ENCODE data around the gene ZNF148.
"Not testable (repeated sequence)": the region's sequence is repeated elsewhere in the genome, so short reads cannot be mapped to it uniquely, and the experiment has no call there.

ZNF148 gene

DNA sequence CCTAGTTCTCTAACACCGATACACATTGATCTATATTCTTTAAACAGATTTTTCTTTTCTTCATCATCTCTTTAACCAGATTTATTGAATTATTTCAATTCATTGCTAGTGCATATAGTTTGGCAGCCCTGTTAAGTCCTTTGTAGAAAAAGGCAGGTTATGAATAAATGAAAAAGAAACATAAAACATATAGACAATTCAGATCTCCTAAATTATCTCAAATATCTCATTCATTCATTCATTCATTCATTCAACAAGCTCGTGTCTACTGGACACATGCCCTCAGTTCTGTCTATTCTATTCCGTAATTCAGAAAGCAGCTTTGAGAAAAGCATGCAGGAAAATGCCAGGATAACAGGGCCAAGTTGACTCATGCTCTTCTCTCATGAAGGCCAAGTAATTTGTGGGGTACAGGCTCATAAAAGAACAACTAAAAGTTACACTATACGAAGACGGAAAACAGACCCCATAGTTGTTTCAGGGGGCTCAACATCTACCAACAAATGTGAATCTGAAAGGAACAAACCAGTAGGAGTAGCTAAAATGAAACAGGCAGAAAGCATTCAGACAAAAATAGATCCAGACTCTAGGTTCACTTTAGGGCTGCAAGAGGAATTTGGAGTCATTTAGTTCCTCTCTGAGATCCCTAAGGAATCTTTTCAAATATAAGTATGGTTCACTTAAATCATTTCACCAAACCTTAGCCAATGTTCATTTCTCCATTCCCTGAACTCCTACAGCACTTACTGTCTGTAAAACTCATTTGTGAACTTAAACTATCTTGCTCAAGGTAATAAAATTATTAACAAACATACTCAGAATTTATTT is 7.5 kb downstream of the ZNF148 start:
- no peak for DNase-seq

DNA sequence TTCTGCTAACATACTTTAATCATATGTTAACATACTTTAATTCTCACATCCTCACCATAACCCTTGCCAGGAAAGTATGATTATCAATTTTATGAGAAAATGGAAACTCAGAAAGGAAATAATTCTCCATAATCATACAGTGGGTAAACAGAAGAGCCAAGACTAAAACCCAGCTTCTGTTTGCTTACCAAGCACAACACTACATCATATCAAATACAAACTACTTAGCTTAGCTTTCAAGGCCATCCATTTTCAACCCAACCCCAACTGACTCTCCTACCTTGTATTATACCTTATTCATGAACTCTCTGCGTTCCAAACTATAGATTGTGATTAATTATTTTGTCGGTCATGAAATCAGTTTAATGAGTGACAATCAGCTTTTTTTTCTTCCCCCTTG is 9.0 kb downstream of the ZNF148 start:
- DNase-seq, result no peak

DNA sequence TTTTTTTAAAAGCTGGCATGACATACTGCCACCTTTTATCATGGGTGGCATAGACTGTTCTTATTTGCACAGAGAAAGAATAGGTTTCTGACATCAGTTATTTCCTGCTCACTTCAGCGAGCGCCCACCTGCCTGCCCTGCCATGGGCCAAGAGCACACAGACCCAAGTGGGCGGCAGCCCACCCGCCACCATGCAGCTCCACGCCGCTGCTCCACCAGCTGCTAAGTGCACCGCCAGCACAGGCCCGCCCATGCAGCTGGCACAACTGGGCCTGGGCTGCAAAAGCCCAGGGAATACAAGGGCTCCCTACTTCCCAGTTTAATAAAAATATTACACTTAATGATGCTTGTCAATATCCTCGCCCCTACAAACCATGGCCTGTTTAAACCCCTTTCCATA is 15.4 kb downstream of the ZNF148 start:
- DNase-seq, result no peak

DNA sequence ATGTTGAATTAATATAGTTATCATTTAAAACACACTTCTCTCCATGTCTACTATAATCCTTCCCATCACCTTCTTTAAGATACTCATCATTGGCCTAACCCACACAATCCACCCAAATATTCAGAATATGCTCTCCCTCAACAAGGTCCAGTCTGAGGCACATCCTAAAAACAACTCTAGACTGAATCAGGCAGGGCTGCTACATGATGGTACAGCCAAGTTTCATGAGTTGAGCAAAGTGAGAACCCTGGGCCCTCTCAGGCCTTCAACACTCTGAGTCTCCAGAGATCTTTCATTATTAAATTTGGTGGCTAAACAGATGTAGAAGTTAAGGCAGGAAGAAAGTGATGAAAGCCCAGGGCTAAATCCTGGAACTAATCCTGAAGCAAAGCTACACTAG is 16.2 kb downstream of the ZNF148 start:
- DNase-seq, result no peak

DNA sequence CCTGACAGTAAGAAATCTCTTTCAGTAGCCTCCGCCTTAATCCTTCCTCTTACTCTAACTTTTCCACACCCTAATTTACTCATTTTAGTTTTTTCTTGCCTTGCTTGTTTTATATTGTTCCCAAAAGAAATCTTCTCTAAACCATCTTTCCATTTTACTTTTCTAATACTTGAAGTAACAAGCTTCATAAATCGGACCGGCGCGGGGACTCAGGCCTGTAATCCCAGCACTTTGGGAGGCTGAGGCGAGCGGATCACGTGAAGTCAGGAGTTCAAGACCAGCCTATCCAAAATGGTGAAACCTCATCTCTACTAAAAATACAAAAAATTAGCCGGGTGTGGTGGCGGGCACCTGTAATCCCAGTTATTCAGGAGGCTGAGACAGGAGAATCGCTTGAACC is 17.3 kb downstream of the ZNF148 start:
- DNase-seq, result no peak

DNA sequence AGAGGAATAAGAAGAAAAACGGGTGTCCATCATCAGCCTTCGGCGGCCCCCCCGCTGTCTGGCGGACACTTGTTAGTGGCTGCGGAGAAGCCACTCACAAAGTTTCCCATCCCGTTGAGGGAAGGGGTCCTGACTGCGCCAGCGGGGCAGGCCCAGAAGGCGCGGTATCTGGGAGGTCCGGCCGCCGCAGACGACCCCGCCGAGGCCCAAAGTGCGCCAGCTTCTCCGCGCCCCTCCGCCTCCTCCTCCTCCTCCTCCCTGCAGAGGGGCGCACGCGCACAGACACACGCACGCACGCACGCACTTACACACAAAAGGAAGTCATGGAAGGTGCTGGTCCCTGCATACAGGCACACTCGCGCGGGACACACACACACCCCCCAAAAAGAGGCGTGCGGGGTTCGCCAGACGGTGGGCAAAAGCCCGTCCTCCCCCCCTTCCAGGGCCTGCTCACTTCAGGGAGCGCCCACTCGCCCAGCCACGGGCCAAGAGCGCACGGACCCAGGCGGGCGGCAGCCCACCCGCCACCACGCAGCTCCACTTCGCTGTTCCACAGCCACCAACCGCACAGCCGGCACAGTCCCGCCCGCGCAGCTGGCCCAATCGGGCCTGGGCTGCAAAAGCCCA is 18.0 kb downstream of the ZNF148 start:
- DNase-seq, result no peak

DNA sequence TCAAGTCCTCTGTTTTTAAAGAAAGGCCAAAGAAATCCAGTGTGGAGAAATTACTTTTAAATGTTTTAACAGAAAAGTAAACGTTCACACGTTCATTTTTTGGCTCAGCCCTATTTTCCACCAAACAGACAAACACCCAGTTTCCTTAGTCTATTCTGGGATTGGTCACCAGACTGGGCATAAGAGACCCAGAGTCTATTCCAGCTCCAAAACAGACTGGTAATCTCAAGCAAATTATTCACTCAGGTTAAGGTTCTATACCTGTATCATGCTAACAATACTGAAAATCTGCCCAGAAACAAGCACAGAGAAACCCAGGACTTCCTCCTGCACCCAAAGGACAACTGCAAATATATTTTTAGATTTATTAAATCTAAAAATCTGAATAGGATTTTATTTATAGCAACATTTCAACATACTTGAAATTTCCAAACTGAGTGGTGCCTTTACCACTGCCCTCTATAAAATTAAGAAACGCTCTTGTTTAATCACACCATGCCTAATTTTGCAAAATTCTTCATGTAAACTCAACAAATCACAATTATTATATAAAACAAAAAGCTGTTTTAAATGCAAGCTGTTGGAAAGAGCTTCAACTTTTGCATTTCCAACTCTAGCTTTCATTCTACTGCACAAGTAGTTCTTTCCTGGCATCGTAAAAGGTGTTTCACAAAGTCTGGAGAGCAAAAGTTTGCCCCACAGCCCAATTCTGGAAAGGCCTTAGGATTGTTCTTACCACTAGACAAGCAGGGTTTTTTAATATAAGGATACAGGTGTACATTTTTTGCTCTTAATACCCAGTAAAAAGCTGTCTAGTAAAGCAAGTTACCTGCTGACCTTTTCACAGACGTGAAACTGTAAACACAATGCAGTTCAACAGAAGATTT is 18.7 kb downstream of the ZNF148 start:
- no peak for DNase-seq

DNA sequence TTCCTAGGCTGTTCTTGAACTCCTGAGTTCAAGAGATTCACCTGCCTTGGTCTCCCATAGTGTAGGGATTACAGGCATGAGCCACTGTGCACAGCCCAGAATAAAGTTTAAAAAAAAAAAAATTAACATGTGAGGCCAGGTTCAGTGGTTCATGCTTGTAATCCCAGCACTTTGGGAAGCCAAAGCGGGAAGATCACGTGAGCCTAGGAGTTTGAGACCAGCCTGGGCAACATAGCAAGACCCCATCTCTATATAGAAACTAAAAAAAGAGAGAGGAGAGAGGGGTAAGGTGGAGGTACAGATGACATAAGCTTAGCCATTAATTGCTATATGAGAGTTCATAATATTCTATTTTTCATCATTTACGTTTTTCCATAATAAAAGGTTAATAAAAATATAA is 21.5 kb downstream of the ZNF148 start:
- DNase-seq, result no peak

DNA sequence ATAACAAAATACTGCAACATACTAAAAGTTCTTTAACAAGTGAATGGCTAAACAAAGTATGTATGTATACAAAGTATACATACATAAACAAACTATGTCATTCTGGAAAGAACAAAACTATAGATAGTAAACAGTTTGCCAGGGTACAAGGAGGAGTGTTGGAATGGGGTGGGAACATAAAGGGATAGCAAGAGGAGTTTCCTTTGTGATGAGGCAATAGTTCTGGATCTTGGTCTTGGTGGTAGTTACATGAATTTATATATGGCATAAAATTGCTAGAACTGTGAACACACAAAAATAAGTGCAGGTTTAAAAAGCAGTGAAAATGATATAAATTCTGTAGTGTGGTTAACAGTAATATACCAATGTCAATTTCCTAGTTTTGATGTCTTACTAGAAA is 22.0 kb downstream of the ZNF148 start:
- DNase-seq, result no peak

DNA sequence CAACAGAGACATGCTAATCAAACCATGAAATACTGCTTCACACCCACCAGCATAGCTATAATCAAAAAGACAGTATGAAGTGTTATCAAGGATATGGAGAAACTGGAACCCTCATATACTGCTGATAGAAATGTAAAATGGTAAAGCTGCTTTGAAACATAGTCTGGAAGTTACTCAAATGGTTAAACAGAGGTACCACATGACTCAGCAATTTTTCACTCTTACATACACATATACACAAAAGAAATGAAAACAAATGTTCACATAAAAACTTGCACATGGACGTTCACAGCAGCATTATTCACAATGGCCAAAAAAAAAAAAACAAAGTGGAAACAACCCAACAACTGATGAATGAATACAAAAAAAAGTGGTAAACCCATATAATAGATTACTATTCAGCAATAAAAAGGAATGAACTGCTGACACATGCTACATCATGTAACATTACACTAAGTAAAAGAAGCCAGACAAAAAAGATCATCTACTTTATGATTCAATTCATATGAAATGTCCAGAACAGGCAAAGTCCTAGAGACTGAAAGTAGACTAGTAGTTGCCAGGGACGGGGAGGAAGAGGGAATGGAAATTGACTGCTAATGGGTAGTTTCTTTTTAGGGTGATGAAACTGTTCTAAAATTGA is 23.2 kb downstream of the ZNF148 start:
- DNase-seq, result no peak

DNA sequence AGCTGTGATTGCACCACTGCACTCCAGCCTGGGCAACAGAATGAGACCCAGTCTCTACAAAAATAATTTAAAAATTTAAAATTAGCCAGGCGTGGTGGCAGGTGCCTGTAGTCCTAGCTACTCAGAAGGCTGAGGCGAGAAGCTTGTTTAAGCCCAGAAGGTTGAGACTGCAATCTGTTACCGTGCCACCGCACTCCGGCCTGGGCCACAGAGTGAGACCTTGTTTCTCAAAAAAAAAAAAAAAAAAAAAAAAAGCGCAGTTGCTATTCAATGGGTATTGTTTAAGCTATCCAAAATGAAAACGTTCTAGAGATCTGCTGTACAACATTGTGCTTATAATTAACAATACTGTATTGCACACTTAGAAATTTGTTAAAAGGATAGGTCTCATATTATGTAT is 24.0 kb downstream of the ZNF148 start:
- DNase-seq, result no peak

DNA sequence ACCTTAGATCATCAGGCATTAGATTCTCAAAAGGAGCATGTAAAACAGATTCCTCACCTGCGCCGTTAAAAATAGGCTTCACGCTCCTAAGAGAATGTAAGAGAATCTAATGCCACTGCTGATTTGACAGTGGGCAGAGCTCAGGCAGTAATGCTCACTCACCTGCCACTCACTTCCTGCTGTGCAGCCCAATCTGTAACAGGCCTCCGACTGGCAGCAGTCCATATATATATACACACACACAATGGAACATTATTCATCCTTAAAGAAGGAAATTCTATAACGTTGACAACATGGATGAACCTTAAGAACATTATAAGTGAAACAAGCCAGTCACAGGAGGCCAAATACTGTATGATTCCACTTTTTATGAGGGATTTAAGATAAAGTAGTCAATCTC is 24.5 kb downstream of the ZNF148 start:
- no peak for DNase-seq

DNA sequence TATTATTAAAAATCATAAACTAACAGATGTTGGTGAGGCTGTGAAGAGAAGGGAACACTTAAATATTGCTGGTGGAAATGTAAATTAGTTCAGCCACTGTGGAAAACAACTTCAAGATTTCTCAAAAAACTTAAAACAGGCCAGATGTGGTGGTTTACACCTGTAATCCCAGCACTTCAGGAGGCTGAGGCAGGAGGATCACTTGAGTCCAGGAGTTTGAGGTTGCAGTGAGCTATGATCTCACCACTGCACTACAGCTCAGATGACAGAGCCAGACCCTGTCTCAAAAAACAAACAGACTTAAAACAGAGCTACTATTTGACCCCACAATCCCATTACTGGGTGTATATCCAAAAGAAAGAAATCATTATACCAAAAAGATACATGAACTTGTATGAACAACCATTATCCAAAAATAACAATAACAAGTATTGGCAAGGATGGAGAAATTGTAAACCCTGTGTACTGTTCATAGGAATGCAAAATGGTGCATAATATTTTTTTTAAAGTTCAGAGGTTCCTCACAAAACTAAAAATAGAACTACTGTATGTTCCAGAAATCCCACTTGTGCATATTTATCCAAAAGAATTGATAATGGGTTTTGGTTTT is 25.5 kb downstream of the ZNF148 start:
- no peak for DNase-seq

DNA sequence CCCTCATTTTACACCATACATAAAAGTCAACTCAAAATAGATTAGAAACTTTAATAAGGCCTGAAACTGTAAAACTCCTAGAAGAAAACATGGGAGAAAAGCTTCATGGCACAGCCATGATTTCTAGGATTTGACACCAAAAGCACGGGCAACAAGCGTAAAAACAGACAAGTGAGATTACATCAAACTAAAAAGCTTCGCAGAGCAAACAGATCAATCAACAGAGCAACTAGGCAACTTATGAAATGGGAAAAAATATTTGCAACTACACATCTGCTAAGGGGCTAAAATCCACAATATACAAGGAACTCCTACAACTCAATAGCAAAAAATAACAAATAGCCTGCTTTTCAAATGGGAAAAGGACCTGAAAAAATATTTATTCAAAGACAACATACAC is 26.1 kb downstream of the ZNF148 start:
- DNase-seq, result no peak

DNA sequence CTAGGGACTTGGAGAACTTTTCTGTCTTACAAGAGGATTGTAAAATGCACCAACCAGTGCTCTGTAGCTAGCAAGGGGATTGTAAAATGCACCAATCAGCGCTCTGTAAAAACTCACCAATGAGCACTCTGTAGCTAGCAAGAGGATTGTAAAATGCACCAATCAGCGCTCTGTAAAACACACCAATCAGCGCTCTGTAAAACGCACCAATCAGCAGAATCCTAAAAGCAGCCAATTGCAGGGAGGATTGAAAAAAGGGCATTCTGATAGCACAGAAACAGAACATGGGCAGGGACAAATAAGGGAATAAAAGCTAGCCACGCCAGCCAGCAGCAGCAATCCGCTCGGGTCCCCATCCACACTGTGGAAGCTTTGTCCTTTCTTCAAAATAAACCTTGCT is 31.8 kb downstream of the ZNF148 start:
- DNase-seq, result not testable (repeated sequence)

DNA sequence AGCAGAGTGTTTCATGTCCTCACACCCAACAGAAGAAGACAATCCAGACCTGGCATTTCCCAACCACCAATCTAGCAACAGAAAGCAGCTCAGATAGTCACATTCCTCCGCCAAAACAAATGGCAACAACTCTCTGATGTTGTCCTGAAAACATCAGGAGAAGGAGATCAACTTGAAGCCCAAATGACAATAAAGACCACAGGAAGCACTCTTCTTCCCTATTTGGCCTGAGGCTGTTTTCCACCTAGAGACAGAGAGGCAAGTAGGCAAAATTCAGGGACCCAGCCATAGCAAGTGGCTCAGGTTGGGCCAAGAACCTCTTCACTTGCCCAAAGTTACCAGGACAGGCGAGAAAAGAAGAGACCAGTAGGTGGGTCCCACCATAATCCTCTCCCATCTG is 35.0 kb downstream of the ZNF148 start:
- no peak for DNase-seq

DNA sequence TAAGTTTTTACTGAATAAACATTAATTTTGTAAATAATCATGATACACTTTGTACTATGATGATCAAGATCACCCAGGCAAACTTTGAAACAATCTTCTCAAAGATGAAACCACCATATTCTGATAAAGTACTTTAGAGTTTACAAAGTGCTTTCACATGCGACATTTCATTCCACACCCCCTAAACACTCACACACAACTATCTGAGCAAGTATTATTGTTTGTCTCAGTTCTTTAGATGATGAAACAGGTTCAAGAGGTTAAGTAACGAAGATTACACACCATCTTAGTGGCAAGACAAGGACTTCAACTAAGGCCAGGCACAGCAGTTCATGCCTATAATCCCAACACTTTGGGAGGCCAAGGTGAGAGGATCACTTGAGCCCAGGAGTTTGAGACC is 37.6 kb downstream of the ZNF148 start:
- DNase-seq, result no peak

DNA sequence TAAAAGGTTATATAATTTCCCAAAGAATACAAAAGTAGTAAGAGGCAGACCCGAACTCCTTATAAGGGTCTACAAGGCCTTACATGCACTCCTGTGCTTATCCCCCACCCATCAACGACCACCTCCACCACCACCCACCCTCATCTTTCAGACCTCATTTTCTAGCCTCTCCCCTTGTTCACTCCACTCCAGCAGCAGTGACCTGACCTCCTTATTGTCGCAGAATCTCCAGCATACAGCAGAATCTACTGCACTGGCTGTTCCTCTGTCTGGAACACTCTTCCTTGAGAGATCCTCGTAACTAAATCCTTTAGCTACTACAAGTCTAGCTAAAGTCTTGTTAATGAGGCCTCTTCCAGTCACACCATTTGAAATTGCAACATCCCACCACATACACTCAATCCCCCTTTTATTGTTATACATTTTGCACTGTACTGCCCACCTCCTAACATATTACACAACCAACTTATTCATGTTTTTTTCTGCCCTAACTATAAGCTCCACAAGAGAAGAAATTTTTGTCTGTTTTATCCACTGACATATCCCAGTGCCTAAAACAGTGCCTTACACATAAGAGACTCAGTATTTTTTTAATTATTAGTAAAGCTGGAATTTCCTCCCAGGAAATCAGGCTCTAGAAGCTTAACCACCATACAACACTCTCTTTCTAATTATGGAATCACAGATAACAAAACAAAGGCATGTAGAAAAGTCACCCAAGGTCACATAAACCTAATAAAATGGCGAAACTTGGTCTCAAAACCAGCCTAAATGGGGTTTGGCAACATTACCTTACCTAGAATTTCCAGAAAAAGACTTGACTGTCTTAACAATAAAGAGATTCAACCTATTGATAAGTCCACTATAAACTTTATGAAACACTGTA is 40.2 kb downstream of the ZNF148 start:
- DNase-seq, result no peak

DNA sequence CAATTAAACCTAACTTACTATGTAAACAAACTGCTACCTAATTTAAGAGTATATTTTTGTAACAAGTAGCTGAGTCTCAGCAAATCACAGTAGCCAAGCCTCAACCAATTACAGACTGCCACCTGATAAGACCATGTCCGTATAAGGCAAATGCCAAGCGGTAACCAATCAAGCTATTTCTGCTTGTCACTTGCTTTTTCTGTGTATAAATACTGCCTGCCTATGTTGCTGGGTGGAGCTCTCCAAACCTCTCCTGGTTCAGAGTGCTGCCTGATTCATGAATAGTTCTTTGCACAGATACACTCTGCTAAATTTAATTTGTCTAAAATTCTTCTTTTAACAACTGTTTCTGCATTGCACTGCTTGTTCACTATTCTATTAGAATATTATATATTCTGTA is 42.6 kb downstream of the ZNF148 start:
- no peak for DNase-seq

DNA sequence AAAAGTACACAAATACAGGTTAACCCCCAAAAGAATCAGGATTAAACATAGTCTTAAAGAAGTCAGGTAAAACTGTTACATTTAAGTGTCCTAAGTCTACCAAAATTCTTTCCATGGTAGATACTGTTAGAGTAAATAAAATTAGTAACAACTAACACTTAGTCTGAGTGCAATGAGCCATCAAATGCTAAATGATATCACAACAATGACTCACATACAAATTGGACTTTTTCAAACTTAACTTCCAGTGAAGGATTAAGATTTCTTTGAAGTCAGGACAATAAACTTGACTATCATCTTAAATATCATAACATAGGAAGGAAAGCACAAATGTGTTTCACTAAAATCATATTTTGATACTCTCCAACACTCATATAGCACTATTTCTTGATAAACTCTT is 43.9 kb downstream of the ZNF148 start:
- no peak for DNase-seq

DNA sequence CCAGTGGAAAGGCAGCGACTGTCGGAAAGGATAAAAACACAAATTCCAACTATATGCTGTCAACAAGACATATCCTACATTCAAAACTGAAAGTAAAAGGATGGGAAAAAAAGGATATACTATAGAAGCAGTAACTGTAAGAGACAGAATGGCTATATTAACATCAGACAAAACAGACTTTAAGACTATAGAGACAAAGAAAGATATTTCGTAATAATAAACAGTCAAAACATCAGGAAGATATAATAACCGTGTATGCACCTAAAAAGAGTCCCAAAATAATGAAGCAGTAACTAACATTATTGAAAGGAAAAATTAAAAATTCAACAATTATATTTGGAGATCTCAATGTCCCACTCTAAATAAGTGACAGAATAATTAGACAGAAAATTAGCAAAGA is 48.2 kb downstream of the ZNF148 start:
- no peak for DNase-seq

DNA sequence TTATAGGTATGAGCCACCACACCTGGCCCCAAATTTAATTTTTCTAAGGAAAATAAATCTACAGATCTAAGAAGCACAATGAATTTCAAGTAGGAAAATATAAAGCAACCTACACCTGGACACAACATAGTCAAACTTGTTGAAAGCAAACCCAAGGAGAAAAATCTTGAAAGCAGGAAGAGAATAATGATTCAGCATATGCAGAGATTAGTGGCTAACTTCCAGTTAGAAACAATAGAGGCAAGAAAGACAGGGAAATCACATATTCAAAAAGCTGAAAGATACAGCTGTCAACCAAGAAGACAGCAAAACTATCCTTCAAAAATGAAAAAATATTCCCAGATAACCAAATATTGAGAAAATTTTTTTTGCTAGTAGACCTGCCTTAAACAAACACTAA is 49.4 kb downstream of the ZNF148 start:
- no peak for DNase-seq
